GM12801 (cell line): Measurements from ENCODE around the gene TGFB1.

Experiments
- CTCF ChIP-seq: IDR thresholded peaks from one replicate; pipeline ENCODE4 v1.5.1; 2011; ENCODE audit warnings: control low read depth; ENCODE audit not compliant: insufficient read length; ENCODE audit errors: extremely low read depth

Gene TGFB1

GRCh38 chr19:41351339-41352245 lies 2.1 kb downstream of the TGFB1 start:
- TF ChIP-seq CTCF: no peak

GRCh38 chr19:41350735-41351338 lies 2.9 kb downstream of the TGFB1 start:
- no peak for TF ChIP-seq CTCF

- no peak for TF ChIP-seq CTCF
Observed at GRCh38 chr19:41344162-41344561, 9.6 kb downstream of the TGFB1 start.

GRCh38 chr19:41341669-41342490 lies 11.8 kb downstream of the TGFB1 start:
- TF ChIP-seq CTCF: no peak

- TF ChIP-seq CTCF: no peak
Observed at GRCh38 chr19:41339936-41340335, 13.8 kb downstream of the TGFB1 start.

GRCh38 chr19:41335467-41335866 lies 18.3 kb downstream of the TGFB1 start:
- no peak for TF ChIP-seq CTCF

- no peak for TF ChIP-seq CTCF
Observed at GRCh38 chr19:41334793-41335192, 18.9 kb downstream of the TGFB1 start.
